Activated CD4-positive, alpha-beta T cell treated with anti-CD3 and anti-CD28 coated beads for 24 hours (primary cell): ENCODE measurements around the gene GRAMD1C.
"Not testable (repeated sequence)": the region's sequence is repeated elsewhere in the genome, so short reads cannot be mapped to it uniquely, and the experiment has no call there.

Source experiments
- DNase-seq, 2 donors: peaks; one replicate each; pipeline ENCODE4 v3.0.0-alpha.2; 2020; ENCODE audit warnings: low read depth in 2 of 2

The GRAMD1C gene

GRCh38 chr3:113838631-113839209 lies at the start of gene GRAMD1C:
Gene GRAMD1C (plus strand): TSS chr3:113838788. CDS start chr3:113838910, 122 bp downstream.
- DNase-seq: peak; percentile 70 to 78

GRCh38 chr3:113791381-113791780 lies 47.2 kb upstream of the GRAMD1C start:
- DNase-seq: no peak

- DNase-seq: no peak
These were observed 44.1 kb upstream of the GRAMD1C start for GRCh38 chr3:113794526-113794925.

- no peak for DNase-seq
These were observed 42.9 kb upstream of the GRAMD1C start for GRCh38 chr3:113795693-113796092.

DNA sequence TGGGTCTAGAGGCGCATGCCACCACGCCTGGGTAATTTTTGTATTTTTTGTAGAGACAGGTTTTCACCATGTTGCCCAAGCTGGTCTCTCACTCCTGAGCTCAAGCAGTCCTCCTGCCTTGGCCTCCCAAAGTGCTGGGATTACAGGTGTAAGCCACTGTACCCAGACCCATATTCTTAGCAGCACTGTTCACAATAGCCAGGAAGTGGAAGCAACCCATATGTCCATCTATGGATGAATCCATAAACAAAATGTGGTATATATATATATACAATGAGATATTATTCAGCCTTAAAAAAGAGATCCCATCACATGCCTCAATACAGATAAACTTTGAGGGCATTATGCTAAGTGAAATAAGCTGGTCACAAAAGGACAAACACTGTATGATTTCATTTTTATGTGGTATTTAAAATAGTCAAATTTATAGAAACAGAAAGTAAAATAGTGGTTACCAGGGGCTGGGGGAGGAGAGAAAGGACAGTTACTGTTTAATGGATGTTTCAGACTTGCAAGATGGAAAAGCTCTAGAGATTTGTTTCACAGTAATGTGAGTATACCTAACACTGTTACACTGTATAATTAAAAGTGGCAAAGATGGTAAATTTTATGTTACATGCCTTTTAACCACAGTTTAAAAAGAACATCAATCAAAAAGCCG lies 35.7 kb upstream of the GRAMD1C start:
- no peak for DNase-seq

DNA sequence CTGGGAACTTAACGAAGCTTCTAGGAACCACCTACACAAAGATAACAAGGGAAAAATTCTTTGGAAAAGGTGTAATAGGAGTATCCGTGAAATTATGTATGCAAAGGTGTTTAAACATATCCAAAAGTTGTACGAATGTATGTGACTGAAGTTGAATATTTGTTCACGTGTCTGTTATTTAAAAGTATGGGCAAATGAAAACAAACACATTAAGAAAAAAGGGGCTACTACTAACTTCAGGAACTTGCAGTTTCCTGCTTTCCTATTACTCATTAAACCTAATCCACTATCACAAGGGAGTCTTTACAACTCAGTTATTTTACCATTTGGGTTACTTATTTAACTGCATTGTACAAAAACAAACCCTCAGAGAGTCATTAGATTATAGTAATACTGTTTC lies 33.9 kb upstream of the GRAMD1C start:
- no peak for DNase-seq

- DNase-seq: no peak
These were observed 33.3 kb upstream of the GRAMD1C start for GRCh38 chr3:113805249-113805648.

- no peak for DNase-seq
These were observed 25.7 kb upstream of the GRAMD1C start for GRCh38 chr3:113812854-113813253.

- no peak for DNase-seq
These were observed 18.7 kb upstream of the GRAMD1C start for GRCh38 chr3:113819866-113820265.

DNA sequence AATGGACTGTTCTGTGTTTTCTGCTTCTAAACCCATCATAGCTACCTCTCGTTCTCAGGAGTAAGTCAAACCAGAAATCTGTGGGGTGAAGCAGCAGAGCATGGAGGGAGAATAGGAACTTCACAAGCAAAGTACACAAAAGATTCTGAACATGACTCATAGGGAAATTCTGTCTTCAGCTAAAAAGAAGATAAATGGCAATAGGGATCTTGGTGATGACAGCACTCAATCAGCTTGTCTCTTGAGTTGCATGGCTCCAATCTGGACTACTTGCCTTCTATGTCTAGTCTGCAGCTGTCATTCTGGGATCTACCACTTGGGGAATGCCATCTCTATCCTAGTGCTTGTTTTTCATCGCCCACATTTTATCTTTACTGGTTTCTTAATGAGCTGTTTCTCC lies 13.5 kb upstream of the GRAMD1C start:
- DNase-seq: no peak

DNA sequence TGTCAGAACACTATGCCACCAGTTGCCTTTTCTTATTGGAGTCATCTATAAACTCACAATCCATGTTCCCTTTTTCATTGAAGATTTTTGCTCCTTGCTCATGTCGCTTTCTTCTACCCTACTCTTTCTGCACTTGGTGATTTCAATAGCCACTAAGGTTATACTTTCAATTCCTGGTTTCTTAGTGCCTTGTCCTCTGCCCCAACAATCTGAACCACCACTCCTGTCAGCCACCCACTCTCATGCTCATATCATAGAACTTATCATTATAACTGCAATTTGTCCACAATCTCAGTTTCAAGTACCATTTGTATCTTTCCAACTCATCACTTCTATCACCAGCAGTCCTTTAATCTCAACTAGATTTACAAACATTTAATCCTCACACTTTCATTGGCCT lies 10.0 kb upstream of the GRAMD1C start:
- no peak for DNase-seq

DNA sequence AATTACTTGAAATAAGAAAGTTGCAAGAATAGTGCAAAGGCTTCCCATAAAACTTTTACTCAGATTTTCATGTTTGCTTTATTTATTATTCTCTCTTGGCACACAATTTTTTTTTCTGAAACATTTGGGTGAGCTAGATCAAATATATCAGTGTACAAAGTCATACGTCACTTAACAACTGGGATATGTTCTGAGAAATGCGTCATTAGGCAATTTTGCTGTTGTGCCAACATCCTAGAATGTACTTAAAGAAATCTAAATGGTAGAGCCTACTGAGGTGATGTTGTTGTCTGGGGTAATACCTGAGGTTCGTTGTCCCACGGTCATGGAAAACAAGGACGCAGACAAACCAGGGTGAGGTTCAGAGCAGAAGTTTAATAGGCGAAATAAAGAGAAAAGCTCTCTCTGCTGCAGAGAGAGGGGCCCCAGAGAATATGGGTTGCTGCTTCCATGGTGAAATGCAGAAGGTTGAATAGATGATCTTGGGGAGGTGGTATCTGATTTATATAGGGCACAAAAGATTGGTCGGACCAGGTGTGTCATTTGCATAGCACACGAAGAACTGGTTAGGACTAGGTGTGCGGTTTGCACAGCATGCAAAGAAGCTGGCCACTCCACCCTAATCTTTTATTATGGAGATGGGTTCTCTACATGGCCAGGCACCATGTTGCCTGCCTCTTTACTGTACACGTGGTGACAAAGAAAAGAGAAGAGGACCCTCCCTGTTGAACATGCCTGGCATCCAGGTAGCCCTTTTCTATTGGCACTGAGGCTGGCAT lies 8.8 kb upstream of the GRAMD1C start:
- no peak for DNase-seq

- no peak for DNase-seq
These were observed 7.6 kb upstream of the GRAMD1C start for GRCh38 chr3:113831103-113831355.

GRCh38 chr3:113832477-113833164 lies 6.0 kb upstream of the GRAMD1C start:
- no peak for DNase-seq

DNA sequence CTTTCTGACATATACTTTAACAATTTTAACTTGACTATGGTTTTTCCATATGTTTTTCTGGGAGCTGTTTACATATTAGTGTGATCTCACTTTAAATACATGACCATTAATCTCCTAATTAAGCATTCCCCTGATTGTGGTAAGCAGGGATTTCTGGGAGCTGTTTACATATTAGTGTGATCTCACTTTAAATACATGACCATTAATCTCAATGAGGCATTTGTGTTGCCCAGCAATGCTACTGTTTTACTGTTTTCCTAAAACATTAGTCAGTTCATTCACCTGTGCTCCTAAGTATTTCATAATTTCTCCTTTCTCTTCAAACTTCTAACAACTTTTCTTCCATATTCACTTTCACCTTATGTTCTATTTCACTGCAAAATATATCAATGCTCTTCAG lies 3.6 kb upstream of the GRAMD1C start:
- no peak for DNase-seq

DNA sequence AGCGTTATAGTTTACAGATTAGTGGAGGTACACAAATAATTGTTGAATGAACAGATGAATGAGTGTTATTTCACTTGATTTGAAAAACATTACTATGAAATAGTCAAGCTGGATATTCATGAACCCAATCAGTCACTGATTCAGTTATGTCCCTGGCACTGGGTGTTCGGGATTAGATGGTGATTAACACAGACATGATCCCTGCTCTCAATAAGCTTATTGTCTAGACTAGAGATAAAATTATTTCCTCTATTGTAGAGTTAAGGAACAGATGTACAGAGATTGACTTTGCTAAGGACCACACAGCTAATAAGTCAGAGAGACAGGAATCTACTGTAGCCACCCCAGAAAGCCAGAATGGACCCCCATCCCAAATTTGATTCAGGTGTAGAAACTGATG lies 963 bp downstream of the GRAMD1C start:
- DNase-seq: no peak

GRCh38 chr3:113844622-113845222 lies 6.1 kb downstream of the GRAMD1C start:
- DNase-seq: no peak

GRCh38 chr3:113847247-113847646 lies 8.7 kb downstream of the GRAMD1C start:
- DNase-seq: no peak

DNA sequence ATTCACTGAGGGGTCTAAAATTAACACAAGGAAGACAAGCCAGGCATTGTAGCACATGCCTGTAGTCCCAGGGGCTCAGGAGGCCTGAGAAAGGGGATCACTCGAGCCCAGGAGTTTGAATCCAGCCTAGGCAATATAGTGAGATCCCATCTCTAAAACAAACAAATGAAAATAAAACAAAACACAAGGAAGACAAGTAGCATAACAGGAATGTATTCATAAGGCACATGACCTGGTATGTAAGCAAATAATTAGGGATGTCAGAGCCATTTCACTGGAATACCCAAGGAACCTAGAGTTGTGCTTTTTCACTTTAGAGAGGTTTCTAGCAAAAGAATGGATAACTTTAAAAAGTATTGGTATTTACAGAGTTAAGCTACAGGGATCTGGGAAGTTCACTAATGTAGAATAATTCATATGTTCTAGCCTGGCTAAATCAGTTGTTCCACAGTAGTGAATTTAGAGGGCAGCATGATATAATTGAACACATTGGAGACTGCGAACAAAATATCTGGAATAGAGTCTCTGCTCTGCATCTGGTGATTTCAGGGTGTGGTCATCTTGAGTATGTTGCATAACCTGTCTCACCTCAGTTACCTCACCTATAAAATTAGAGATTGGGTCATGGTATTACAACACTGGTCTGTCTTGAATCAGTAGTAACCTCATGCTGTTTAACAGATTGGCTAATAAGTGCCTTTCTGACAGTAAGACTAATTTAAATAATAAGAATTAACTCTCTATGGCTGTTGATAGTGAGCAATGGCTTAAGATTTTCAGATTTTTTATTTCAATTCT lies 9.3 kb downstream of the GRAMD1C start:
- DNase-seq: no peak

DNA sequence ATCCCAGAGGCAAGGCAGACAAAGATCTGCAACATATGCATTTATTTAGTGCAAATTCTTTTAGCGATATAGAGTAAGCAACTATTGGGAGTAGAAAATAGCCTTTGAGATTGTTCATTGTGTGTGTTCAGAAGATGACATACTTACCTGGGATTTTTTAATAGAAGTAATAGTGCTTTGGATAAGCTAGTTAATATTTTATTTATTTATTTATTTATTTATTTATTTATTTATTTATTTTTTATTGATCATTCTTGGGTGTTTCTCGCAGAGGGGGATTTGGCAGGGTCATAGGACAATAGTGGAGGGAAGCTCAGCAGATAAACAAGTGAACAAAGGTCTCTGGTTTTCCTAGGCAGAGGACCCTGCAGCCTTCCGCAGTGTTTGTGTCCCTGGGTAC lies 10.5 kb downstream of the GRAMD1C start:
- not testable (repeated sequence) for DNase-seq

DNA sequence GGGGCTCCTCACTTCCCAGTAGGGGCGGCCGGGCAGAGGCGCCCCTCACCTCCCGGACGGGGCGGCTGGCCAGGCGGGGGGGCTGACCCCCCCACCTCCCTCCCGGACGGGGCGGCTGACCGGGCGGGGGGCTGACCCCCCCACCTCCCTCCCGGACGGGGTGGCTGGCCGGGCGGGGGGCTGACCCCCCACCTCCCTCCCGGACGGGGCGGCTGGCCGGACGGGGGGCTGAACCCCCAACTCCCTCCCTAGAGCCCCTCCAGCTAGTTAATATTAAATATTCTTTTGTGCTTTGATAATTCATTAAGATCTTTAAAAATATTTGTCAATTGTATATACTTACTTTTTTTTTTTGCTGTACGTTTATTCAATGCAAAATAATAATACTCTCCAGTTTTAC lies 11.3 kb downstream of the GRAMD1C start:
- DNase-seq: not testable (repeated sequence)
